ENCODE measurements around the gene CNTRL. TPM values are rescaled to one million over a fixed set of nuclear protein-coding genes. Genes with fewer than 3 reads are reported as not detected.

The CNTRL gene
- total RNA-seq, 1 donor from 2014 or later, result 3.4 TPM

DNA sequence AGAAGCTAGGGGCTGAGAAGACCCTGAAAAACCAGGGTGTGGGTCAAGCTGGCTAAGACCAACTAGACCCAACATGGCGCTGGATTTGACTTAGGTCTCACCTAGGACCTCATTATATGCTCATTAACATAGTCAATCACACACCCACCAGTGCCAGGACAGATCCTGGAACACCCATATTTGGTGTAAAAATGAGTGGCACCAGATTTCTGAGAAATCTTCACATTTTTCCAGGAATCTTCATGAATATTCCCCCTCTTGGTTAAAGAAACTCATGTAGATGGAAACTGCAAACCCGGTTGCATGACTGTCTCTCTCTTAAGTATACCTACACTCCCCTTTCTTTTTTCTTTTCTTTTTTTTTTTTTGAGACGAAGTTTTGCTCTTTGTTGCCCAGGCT, 144.8 kb downstream of the CNTRL start:
- no peaks in the 10 kb centered on the region for H3K9me3 ChIP-seq (replicated peaks)
- H3K27me3 ChIP-seq (ENCODE audit: low read depth), result no peaks in the 10 kb centered on the region
- H3K36me3 ChIP-seq, result no peaks in the 10 kb centered on the region
- intact Hi-C loops (cut with micrococcal nuclease), result loop anchor here (10.0 kb wide), 1 partner anchor 95 kb away; no protein-coding TSS in a partner anchor
- no peaks in the 10 kb centered on the region for H3K4me1 ChIP-seq
- no peak for TF ChIP-seq CTCF (IDR thresholded peaks at IDR 0.05; ENCODE audit: borderline replicate concordance)
- no peak overlapping the region for H3K4me3 ChIP-seq
- no peak overlapping the region for H3K27ac ChIP-seq (replicated peaks)
- DNase-seq, result no peak

DNA sequence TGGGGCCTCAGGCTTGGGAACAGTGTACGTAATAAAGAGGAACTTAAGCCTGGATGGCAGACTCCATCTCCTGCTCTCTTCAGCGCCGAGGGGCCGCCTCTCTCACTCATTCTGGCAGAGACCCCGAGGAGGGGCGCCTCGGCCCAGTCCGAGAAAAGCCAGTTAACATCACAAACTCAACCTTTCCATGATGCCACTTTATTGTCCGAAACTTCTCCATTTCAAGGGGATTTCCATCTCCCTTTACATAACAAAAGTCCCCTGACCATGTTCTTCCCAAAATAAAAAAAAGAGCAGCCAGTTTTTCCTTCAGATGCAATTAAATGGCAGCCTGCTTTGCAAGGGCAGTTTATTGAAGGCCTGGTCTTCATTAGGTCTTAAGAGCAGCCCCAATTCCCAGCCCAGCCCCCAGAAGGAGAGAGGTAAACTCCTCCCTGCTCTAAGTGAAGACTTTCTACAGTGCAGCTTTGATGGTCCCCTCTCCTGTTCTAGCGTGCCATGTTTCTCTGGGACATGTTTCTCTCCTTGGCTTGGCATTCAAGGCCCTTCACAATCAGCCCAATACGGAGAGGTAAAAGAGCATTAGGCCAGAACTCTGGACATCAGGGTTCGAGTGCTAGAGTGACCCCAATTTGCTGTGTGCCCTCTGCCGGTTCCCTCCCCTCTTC, 146.4 kb downstream of the CNTRL start:
- TF ChIP-seq CTCF (IDR thresholded peaks at IDR 0.05; ENCODE audit: borderline replicate concordance), result no peak
- Histone ChIP-seq H3K4me1 (no peaks in the 10 kb centered on the region), H3K4me3 (no peak overlapping the region), H3K9me3 (replicated peaks) (no peaks in the 10 kb centered on the region), H3K27me3 (ENCODE audit: low read depth) (no peaks in the 10 kb centered on the region), H3K36me3 (no peaks in the 10 kb centered on the region), H3K27ac (replicated peaks) (no peak overlapping the region)
- intact Hi-C loops (cut with micrococcal nuclease), result loop anchor here (5.0 kb wide), 1 partner anchor 46 kb away; the partner anchor contains the start of gene GSN
- no peak for DNase-seq

DNA sequence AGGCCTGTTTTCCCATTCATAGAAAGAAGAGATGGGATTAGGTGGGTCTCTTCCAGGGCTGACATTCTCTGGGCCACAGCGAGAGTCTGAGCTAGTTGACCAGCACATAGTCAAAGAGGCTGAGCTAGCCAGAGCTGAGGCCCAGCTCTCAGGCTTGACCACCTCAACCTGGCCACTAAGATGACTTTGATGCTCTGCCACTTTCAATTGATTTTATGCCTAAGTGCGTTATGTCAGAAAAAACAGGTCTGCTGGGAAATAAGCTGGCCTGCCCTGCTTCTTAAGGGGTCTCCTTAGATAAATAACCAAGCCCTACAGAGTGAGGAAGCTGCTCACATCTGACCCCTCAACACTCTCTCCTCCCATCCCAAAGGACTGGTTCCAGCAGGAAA, 146.9 kb downstream of the CNTRL start:
- H3K36me3 ChIP-seq, result no peaks in the 10 kb centered on the region
- H3K27ac ChIP-seq (replicated peaks), result no peak overlapping the region
- H3K27me3 ChIP-seq (ENCODE audit: low read depth), result no peaks in the 10 kb centered on the region
- intact Hi-C loops (cut with micrococcal nuclease), result loop anchor here (5.0 kb wide), 1 partner anchor 46 kb away; the partner anchor contains the start of gene GSN
- no peaks in the 10 kb centered on the region for H3K4me1 ChIP-seq
- no peaks in the 10 kb centered on the region for H3K9me3 ChIP-seq (replicated peaks)
- no peak for DNase-seq
- no peak for TF ChIP-seq CTCF (IDR thresholded peaks at IDR 0.05; ENCODE audit: borderline replicate concordance)
- H3K4me3 ChIP-seq, result no peak overlapping the region

DNA sequence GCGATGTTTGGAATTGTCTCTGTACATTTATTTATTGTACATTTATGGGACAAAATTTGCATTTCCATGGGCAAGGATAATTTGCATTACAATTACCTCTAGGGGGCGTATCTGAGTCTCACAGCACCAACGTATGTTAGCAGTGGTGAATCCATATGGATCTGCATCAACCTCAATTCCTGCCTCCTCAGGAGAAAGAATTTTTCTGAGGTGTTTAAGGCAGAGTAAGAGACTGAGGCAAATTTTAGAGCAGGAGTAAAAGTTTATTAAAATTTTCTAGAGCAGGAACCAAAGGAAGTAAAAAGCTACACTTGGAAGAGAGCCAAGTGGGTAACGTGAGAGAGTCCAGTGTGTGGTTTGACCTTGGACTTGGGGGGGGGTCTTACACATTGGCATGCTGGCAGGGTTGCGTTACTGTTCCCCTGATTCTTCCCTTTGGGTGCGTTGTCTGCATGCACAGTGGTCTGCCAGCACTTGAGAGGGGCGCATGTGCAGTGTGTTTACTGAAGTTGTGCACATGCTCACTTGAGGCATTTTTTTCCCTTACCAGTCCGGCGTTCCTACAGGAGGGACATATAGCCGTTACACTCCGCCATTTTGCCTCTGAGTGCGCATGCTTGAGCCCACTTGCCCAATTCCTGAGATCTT, 147.9 kb downstream of the CNTRL start:
- H3K27me3 ChIP-seq (ENCODE audit: low read depth), result no peaks in the 10 kb centered on the region
- no peaks in the 10 kb centered on the region for H3K36me3 ChIP-seq
- intact Hi-C loops (cut with micrococcal nuclease), result loop anchor here (5.0 kb wide), 1 partner anchor 45 kb away; the partner anchor contains the start of gene GSN
- H3K4me3 ChIP-seq, result no peak overlapping the region
- H3K4me1 ChIP-seq, result no peaks in the 10 kb centered on the region
- H3K27ac ChIP-seq (replicated peaks), result no peak overlapping the region
- H3K9me3 ChIP-seq (replicated peaks), result no peaks in the 10 kb centered on the region
- peak; percentile 77 for TF ChIP-seq CTCF (IDR thresholded peaks at IDR 0.05; ENCODE audit: borderline replicate concordance)
- no peak for DNase-seq

DNA sequence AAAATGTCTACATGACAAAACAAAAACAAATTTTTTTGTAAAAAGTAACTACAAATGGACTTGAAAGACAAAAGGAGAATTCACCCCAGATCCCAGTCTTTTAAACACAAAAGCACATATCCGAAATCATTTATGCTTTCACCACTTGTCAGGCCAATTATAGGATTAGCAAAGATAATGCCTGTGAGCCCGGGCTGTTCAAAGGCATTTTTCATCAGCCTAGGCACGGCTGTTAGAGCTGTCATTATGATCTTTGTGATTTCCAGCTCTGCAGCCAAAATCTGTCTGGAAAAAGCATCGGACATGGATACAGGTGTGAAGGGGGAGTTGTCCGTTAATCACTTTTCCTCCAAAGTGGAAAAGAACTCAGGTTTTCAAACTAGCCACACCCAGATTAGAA, 150.5 kb downstream of the CNTRL start:
- DNase-seq, result no peak
- H3K4me3 ChIP-seq, result no peak overlapping the region
- no peaks in the 10 kb centered on the region for H3K4me1 ChIP-seq
- H3K27me3 ChIP-seq (ENCODE audit: low read depth), result no peaks in the 10 kb centered on the region
- no peaks in the 10 kb centered on the region for H3K36me3 ChIP-seq
- no peaks in the 10 kb centered on the region for H3K9me3 ChIP-seq (replicated peaks)
- H3K27ac ChIP-seq (replicated peaks), result no peak overlapping the region
- TF ChIP-seq CTCF (IDR thresholded peaks at IDR 0.05; ENCODE audit: borderline replicate concordance), result no peak
- intact Hi-C loops (cut with micrococcal nuclease), result no loop called here

All from left ventricle myocardium inferior (tissue), 1 donor.